Activated gamma-delta T cell (primary cell): ENCODE measurements around the gene CCDC18.
"Not testable (repeated sequence)": the region's sequence is repeated elsewhere in the genome, so short reads cannot be mapped to it uniquely, and the experiment has no call there.

Experiments used
- DNase-seq: peaks from one replicate; lab custom pipeline; 2025; lab: John Stamatoyannopoulos, UW

The CCDC18 gene

GRCh38 chr1:93171549-93172034 lies 8.9 kb upstream of the CCDC18 start:
- no peak for DNase-seq

GRCh38 chr1:93172778-93173177 lies 7.7 kb upstream of the CCDC18 start:
- no peak for DNase-seq

- not testable (repeated sequence) for DNase-seq
These were observed 5.9 kb upstream of the CCDC18 start for GRCh38 chr1:93174638-93175037.

- no peak for DNase-seq
These were observed 2.5 kb upstream of the CCDC18 start for GRCh38 chr1:93177991-93178390.

GRCh38 chr1:93178418-93178817 lies 2.1 kb upstream of the CCDC18 start:
- DNase-seq, result no peak

- peak; percentile 92 for DNase-seq
These were observed 420 bp upstream of the CCDC18 start, which contains the start of gene TMED5 for GRCh38 chr1:93179886-93180722. Gene TMED5, minus strand, starts transcription at chr1:93180413. Its CDS starts 171 bp downstream, at chr1:93180242.

- DNase-seq, result no peak
These were observed 6.1 kb downstream of the CCDC18 start for GRCh38 chr1:93186667-93187066.

GRCh38 chr1:93190432-93190831 lies 9.9 kb downstream of the CCDC18 start:
- DNase-seq, result no peak

GRCh38 chr1:93194231-93194990 lies 13.9 kb downstream of the CCDC18 start:
- DNase-seq, result no peak

- no peak for DNase-seq
These were observed 16.1 kb downstream of the CCDC18 start for GRCh38 chr1:93196591-93196990.

GRCh38 chr1:93199150-93199549 lies 18.6 kb downstream of the CCDC18 start:
- DNase-seq, result no peak

GRCh38 chr1:93200086-93200620 lies 19.6 kb downstream of the CCDC18 start:
- DNase-seq, result no peak

GRCh38 chr1:93200714-93201113 lies 20.2 kb downstream of the CCDC18 start:
- no peak for DNase-seq

- no peak for DNase-seq
These were observed 25.5 kb downstream of the CCDC18 start for GRCh38 chr1:93205892-93206566.

GRCh38 chr1:93206567-93206954 lies 26.0 kb downstream of the CCDC18 start:
- no peak for DNase-seq

- DNase-seq, result no peak
These were observed 26.7 kb downstream of the CCDC18 start for GRCh38 chr1:93207211-93207610.

- no peak for DNase-seq
These were observed 34.8 kb downstream of the CCDC18 start for GRCh38 chr1:93215322-93215721.

GRCh38 chr1:93219443-93219842 lies 38.9 kb downstream of the CCDC18 start:
- DNase-seq, result no peak

GRCh38 chr1:93220716-93221115 lies 40.2 kb downstream of the CCDC18 start:
- not testable (repeated sequence) for DNase-seq

- no peak for DNase-seq
These were observed 41.4 kb downstream of the CCDC18 start for GRCh38 chr1:93221913-93222312.

- no peak for DNase-seq
These were observed 42.6 kb downstream of the CCDC18 start for GRCh38 chr1:93223023-93223675.
